ENCODE data around the gene TNNI3. TPM values are rescaled to one million over a fixed set of nuclear protein-coding genes. Genes with fewer than 3 reads are reported as not detected.
"Not testable (repeated sequence)": the region's sequence is repeated elsewhere in the genome, so short reads cannot be mapped to it uniquely, and the experiment has no call there.

Gene TNNI3
- total RNA-seq, 1 donor from 2014 or later, result 5.4 TPM

DNA sequence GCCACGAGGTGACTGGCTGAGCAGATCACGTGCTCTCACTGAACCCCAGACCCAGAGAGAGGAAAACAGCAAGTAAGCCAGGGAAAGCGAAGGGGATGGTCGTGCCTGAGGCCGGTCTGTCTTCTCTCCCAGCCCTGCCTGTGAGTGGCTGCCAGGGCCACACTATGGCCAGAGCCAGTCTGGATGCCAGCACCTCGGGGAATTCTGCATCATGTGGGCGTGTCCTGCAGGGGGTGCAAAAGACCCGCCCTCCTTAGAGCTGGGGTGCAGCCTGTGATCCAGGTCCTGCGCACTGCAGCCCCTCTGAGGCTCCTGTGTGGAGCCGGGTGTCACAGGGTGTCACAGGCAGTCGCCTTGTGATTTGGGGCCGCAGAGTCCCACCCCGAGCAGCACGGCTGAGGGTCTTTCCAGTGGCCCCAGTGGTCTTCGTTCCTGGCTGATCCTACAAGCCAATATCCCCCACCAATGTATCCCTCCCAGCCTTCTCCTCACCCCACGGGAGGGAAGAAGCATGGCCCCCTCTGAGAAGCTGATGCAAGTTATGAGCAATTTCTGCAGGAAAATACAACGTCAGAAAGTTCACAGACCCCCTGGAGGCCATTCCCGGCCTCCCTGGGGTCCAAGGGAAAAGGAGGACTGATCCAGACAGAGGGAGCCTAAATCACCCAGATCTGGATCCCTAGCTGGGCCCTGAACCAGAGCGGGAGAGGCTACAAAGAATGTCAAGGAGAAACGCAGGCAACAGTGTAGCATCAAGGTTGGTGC is 47.8 kb downstream of the TNNI3 start:
- Mint-ChIP-seq H3K36me3 (ENCODE audit: low read depth) (peaks cover 8% of the 10 kb centered on the region), H3K4me1 (peaks cover 10% of the 10 kb centered on the region), H3K27me3 (ENCODE audit: low read depth) (no peaks in the 10 kb centered on the region), H3K9me3 (no peaks in the 10 kb centered on the region), H3K4me3 (peak overlapping the region; percentile 31), H3K27ac (ENCODE audit: unreplicated experiment) (peak overlapping the region; percentile 93)
- no peak for DNase-seq (ENCODE audit: low read depth, low spot score)
- TF ChIP-seq, protein P1, sequence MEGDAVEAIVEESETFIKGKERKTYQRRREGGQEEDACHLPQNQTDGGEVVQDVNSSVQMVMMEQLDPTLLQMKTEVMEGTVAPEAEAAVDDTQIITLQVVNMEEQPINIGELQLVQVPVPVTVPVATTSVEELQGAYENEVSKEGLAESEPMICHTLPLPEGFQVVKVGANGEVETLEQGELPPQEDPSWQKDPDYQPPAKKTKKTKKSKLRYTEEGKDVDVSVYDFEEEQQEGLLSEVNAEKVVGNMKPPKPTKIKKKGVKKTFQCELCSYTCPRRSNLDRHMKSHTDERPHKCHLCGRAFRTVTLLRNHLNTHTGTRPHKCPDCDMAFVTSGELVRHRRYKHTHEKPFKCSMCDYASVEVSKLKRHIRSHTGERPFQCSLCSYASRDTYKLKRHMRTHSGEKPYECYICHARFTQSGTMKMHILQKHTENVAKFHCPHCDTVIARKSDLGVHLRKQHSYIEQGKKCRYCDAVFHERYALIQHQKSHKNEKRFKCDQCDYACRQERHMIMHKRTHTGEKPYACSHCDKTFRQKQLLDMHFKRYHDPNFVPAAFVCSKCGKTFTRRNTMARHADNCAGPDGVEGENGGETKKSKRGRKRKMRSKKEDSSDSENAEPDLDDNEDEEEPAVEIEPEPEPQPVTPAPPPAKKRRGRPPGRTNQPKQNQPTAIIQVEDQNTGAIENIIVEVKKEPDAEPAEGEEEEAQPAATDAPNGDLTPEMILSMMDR (conservative IDR thresholded peaks at IDR 0.05), result no peak

DNA sequence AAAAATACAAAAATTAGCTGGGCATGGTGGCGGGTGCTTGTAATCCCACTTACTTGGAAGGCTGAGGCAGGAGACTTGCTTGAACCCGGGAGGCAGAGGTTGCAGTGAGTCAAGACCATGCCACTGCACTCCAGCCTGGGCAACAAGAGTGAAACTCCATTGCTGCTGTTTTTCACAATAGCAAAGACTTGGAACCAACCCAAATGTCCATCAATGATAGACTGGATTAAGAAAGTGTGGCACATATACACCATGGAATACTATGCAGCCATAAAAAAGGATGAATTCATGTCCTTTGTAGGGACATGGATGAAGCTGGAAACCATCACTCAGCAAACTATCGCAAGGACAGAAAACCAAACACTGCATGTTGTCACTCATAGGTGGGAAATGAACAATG is 50.3 kb downstream of the TNNI3 start:
- H3K4me3 Mint-ChIP-seq; H3K9me3 Mint-ChIP-seq; H3K4me1 Mint-ChIP-seq; H3K27me3 Mint-ChIP-seq (ENCODE audit: low read depth); DNase-seq (ENCODE audit: low read depth, low spot score); H3K27ac Mint-ChIP-seq (ENCODE audit: unreplicated experiment): not testable (repeated sequence)
- peaks cover 16% of the 10 kb centered on the region for H3K36me3 Mint-ChIP-seq (ENCODE audit: low read depth)

DNA sequence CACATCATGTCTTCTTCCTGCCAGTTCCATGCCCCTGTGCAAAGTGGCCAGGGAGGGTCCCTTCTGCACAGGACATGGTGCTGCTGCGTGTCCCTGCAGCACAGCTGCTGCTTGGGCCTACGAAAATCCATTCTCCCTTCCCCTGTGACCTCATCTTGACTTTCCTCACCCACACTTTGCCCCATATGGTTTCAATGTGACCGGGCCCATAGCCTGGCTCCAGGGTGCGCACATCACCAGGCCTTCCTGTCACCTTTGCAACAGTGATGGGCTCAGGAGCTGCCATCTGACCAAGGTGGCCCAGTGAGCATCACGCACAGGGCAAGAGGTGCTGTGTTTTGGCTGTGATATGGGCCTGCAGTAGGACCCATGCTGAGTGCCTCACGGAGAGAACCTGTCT is 50.9 kb downstream of the TNNI3 start:
- no peaks in the 10 kb centered on the region for H3K9me3 Mint-ChIP-seq
- H3K4me3 Mint-ChIP-seq, result no peak overlapping the region

DNA sequence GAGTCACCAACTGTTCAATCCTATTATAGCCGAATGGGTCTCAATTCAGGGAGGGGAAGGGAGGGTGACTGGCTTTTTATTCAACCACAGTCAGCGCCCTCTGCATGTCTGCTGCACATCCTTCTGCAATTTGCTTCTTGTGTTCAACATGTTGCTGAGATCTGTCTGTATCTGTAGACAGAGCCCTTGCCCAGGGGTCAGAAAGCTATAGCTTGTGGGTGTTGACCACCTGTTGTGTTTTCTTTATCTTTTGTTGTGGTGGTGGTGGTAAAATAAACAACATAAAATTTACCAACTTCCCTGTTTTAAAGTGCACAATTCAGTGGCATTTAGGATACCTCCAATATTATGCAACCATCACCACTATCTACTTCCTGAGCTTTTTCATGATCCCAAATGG is 52.3 kb downstream of the TNNI3 start:
- TF ChIP-seq, protein P1 (conservative IDR thresholded peaks at IDR 0.05), result no peak
- no peak overlapping the region for H3K27ac Mint-ChIP-seq (ENCODE audit: unreplicated experiment)
- H3K27me3 Mint-ChIP-seq (ENCODE audit: low read depth), result no peaks in the 10 kb centered on the region
- peaks cover 1% of the 10 kb centered on the region for H3K4me1 Mint-ChIP-seq
- H3K9me3 Mint-ChIP-seq, result no peaks in the 10 kb centered on the region
- no peak for DNase-seq (ENCODE audit: low read depth, low spot score)
- no peak overlapping the region for H3K4me3 Mint-ChIP-seq
- peaks cover 19% of the 10 kb centered on the region for H3K36me3 Mint-ChIP-seq (ENCODE audit: low read depth)

More for the DNA sequence above, 50.9 kb downstream of the TNNI3 start:
- TF ChIP-seq, protein P1 (conservative IDR thresholded peaks at IDR 0.05), result no peak
- H3K36me3 Mint-ChIP-seq (ENCODE audit: low read depth), result peaks cover 19% of the 10 kb centered on the region
- peak overlapping the region; percentile 70 for H3K27ac Mint-ChIP-seq (ENCODE audit: unreplicated experiment)
- H3K4me1 Mint-ChIP-seq, result no peaks in the 10 kb centered on the region
- H3K27me3 Mint-ChIP-seq (ENCODE audit: low read depth), result no peaks in the 10 kb centered on the region
- no peak for DNase-seq (ENCODE audit: low read depth, low spot score)

DNA sequence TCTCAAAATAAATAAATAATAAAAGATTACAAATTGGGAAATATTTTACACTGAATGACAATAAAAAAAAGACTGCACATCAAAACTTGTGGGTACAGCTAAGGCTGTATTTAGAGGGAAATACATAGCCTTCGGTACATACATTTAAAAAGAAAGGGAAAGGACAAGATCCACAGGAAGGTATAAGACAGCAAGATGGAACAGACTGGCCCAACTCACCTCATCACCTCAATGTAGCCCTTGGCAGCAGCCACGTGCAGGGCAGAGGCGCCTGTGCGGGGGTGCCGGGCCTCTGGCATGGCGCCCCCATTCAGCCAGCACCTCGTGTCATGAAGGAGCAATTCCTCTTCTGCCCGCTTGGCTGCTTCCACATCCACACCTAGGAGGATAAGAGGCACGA is 54.3 kb downstream of the TNNI3 start:
- Mint-ChIP-seq H3K9me3 (no peaks in the 10 kb centered on the region), H3K27me3 (ENCODE audit: low read depth) (no peaks in the 10 kb centered on the region), H3K36me3 (ENCODE audit: low read depth) (peaks cover 15% of the 10 kb centered on the region), H3K4me1 (peaks cover 10% of the 10 kb centered on the region), H3K4me3 (no peak overlapping the region), H3K27ac (ENCODE audit: unreplicated experiment) (no peak overlapping the region)
- TF ChIP-seq, protein P1 (conservative IDR thresholded peaks at IDR 0.05), result no peak
- no peak for DNase-seq (ENCODE audit: low read depth, low spot score)

Small RNAs within 50 kb of the gene (microRNA-seq; reads per million reads assigned to microRNA genes)
- gene MIR7975, result not detected

Other genes starting within 250 kb of the TNNI3 start
- gene NLRP7, start 210.2 kb downstream of the TNNI3 start, total RNA-seq, result not detected in 2 replicates
- gene NLRP2, start 191.4 kb downstream of the TNNI3 start, total RNA-seq, result 47.2 and 48.1 TPM in 2 replicates
- 0.33 and 0.39 TPM in 2 replicates for gene GP6, start 119.5 kb downstream of the TNNI3 start, total RNA-seq
- gene RDH13, start 94.6 kb downstream of the TNNI3 start, total RNA-seq, result 19.9 and 20.4 TPM in 2 replicates
- 22.4 TPM in 2 replicates for gene EPS8L1, start 81.9 kb downstream of the TNNI3 start, total RNA-seq
- gene PPP1R12C, start 40.1 kb downstream of the TNNI3 start, total RNA-seq, result 107 and 108 TPM in 2 replicates
- 1.1 TPM in 1 of 2 replicates, not detected in the other for gene TNNT1, start 8.5 kb downstream of the TNNI3 start, total RNA-seq
- 9.5 and 10.4 TPM in 2 replicates for gene DNAAF3, start 8.9 kb upstream of the TNNI3 start, total RNA-seq
- gene SYT5, start 22.6 kb upstream of the TNNI3 start, total RNA-seq, result 3.5 and 4.3 TPM in 2 replicates
- gene PTPRH, start 51.8 kb upstream of the TNNI3 start, total RNA-seq, result 1.2 and 2.0 TPM in 2 replicates
- 4.9 and 5.8 TPM in 2 replicates for gene TMEM86B, start 71.0 kb upstream of the TNNI3 start, total RNA-seq
- gene PPP6R1, start 101.3 kb upstream of the TNNI3 start, total RNA-seq, result 71.2 and 73.1 TPM in 2 replicates
- gene HSPBP1, start 122.4 kb upstream of the TNNI3 start, total RNA-seq, result 53.8 and 54.7 TPM in 2 replicates
- 50.0 and 50.7 TPM in 2 replicates for gene BRSK1, start 126.3 kb upstream of the TNNI3 start, total RNA-seq
- gene TMEM150B, start 167.6 kb upstream of the TNNI3 start, total RNA-seq, result not detected in 2 replicates
- gene KMT5C, start 182.1 kb upstream of the TNNI3 start, total RNA-seq, result 32.9 and 35.2 TPM in 2 replicates
- 0.16 TPM in 1 of 2 replicates, not detected in the other for gene COX6B2, start 197.0 kb upstream of the TNNI3 start, total RNA-seq
- not detected in 2 replicates for gene GARIN5B, start 205.5 kb upstream of the TNNI3 start, total RNA-seq
- 0.56 and 0.59 TPM in 2 replicates for gene IL11, start 212.7 kb upstream of the TNNI3 start, total RNA-seq
- not detected in 2 replicates for gene TMEM190, start 219.1 kb upstream of the TNNI3 start, total RNA-seq
- 0.40 and 0.71 TPM in 2 replicates for gene TMEM238, start 226.6 kb upstream of the TNNI3 start, total RNA-seq
- gene RPL28, start 228.2 kb upstream of the TNNI3 start, total RNA-seq, result 1,888 and 1,936 TPM in 2 replicates